NOMO-1 treated with DMSO at 0.1 percent for 48 hours (cell line): ENCODE measurements around the gene KCNJ12.
A peak's percentile ranks its signal among the peaks of the same experiment; 100 is the strongest.
"Not testable (repeated sequence)": the region's sequence is repeated elsewhere in the genome, so short reads cannot be mapped to it uniquely, and the experiment has no call there.

Source experiments
- DNase-seq: peaks from one replicate; lab custom pipeline; 2025; ENCODE audit not compliant: unreplicated experiment; lab: John Stamatoyannopoulos, UW

The KCNJ12 gene

GRCh38 chr17:21376081-21376758 lies at the start of gene KCNJ12:
Gene KCNJ12 (plus strand): TSS chr17:21376357. CDS start chr17:21415343, 38,986 bp downstream.
- no peak for DNase-seq

GRCh38 chr17:21327921-21328320 lies 48.2 kb upstream of the KCNJ12 start:
- DNase-seq, result peak; percentile 1

- not testable (repeated sequence) for DNase-seq
These were observed 47.4 kb upstream of the KCNJ12 start for GRCh38 chr17:21328778-21329177.

- DNase-seq, result no peak
These were observed 45.6 kb upstream of the KCNJ12 start for GRCh38 chr17:21330436-21331160.

GRCh38 chr17:21336541-21337294 lies 39.4 kb upstream of the KCNJ12 start:
- not testable (repeated sequence) for DNase-seq

GRCh38 chr17:21337981-21338625 lies 38.1 kb upstream of the KCNJ12 start:
- not testable (repeated sequence) for DNase-seq

GRCh38 chr17:21339011-21339410 lies 37.1 kb upstream of the KCNJ12 start:
- no peak for DNase-seq

GRCh38 chr17:21339571-21339970 lies 36.6 kb upstream of the KCNJ12 start:
- not testable (repeated sequence) for DNase-seq

GRCh38 chr17:21340407-21340806 lies 35.8 kb upstream of the KCNJ12 start:
- not testable (repeated sequence) for DNase-seq

GRCh38 chr17:21341279-21341678 lies 34.9 kb upstream of the KCNJ12 start:
- DNase-seq, result not testable (repeated sequence)

- DNase-seq, result not testable (repeated sequence)
These were observed 34.1 kb upstream of the KCNJ12 start for GRCh38 chr17:21341925-21342540.

- not testable (repeated sequence) for DNase-seq
These were observed 32.9 kb upstream of the KCNJ12 start for GRCh38 chr17:21343061-21343949.

- not testable (repeated sequence) for DNase-seq
These were observed 31.4 kb upstream of the KCNJ12 start for GRCh38 chr17:21344801-21345200.

- no peak for DNase-seq
These were observed 30.9 kb upstream of the KCNJ12 start for GRCh38 chr17:21345236-21345635.

- DNase-seq, result not testable (repeated sequence)
These were observed 30.1 kb upstream of the KCNJ12 start for GRCh38 chr17:21346107-21346506.

- DNase-seq, result not testable (repeated sequence)
These were observed 29.4 kb upstream of the KCNJ12 start for GRCh38 chr17:21346651-21347250.

GRCh38 chr17:21347660-21348059 lies 28.5 kb upstream of the KCNJ12 start:
- DNase-seq, result not testable (repeated sequence)

GRCh38 chr17:21348081-21348925 lies 27.9 kb upstream of the KCNJ12 start:
- DNase-seq, result not testable (repeated sequence)
